Fibroblast of mammary gland (primary cell): ENCODE measurements around the gene PDRG1.

ENCODE experiments used
- DNase-seq: peaks from one replicate; pipeline ENCODE4 v3.0.0-alpha.2; 2010; ENCODE audit warnings: low read depth
- H3K4me3 ChIP-seq: 2 replicates; pipeline ENCODE4 v1.5.1; 2011; ENCODE audit warnings: low read depth, mild to moderate bottlenecking, low read length, moderate library complexity; ENCODE audit not compliant: control insufficient read depth
- TF ChIP-seq, protein P1 (sequence below): conservative IDR thresholded peaks from 2 replicates; pipeline ENCODE4 v1.5.1; 2011; ENCODE audit warnings: low read depth, low read length, inconsistent platforms; ENCODE audit not compliant: control insufficient read depth, insufficient read depth

PDRG1 gene

DNA sequence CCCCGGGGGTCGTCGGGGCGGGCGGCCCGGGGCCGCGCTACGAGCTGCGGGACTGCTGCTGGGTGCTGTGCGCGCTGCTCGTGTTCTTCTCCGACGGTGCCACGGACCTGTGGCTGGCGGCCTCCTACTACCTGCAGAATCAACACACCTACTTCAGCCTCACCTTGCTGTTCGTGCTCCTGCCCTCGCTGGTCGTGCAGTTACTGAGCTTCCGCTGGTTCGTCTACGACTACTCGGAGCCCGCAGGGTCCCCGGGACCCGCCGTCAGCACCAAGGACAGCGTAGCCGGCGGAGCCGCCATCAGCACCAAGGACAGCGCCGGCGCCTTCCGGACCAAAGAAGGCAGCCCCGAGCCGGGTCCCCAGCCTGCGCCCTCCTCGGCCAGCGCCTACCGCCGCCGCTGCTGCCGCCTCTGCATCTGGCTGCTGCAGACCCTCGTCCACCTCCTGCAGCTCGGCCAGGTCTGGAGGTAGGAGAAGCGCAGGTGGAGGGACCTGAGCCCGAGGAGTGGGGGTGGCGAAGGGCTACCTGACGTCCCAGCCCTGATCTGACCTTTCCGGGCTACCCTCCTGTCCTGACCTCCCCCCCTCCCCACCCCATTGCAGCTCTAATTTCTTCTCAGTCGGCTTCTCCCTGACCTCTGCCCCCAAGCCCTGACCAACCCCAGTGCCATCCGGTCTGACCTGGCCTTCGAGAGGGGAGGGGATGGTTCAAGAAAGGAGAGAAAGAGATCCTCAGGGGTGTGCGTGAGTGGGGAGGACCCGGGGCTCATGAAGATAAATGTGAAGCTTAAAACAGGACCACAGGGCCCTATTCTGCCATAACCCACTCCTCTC is 16.7 kb upstream of the PDRG1 start:
- TF ChIP-seq, protein P1, sequence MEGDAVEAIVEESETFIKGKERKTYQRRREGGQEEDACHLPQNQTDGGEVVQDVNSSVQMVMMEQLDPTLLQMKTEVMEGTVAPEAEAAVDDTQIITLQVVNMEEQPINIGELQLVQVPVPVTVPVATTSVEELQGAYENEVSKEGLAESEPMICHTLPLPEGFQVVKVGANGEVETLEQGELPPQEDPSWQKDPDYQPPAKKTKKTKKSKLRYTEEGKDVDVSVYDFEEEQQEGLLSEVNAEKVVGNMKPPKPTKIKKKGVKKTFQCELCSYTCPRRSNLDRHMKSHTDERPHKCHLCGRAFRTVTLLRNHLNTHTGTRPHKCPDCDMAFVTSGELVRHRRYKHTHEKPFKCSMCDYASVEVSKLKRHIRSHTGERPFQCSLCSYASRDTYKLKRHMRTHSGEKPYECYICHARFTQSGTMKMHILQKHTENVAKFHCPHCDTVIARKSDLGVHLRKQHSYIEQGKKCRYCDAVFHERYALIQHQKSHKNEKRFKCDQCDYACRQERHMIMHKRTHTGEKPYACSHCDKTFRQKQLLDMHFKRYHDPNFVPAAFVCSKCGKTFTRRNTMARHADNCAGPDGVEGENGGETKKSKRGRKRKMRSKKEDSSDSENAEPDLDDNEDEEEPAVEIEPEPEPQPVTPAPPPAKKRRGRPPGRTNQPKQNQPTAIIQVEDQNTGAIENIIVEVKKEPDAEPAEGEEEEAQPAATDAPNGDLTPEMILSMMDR, result no peak
- peak; percentile 41 for DNase-seq
- H3K4me3 ChIP-seq, result no peak overlapping the region

DNA sequence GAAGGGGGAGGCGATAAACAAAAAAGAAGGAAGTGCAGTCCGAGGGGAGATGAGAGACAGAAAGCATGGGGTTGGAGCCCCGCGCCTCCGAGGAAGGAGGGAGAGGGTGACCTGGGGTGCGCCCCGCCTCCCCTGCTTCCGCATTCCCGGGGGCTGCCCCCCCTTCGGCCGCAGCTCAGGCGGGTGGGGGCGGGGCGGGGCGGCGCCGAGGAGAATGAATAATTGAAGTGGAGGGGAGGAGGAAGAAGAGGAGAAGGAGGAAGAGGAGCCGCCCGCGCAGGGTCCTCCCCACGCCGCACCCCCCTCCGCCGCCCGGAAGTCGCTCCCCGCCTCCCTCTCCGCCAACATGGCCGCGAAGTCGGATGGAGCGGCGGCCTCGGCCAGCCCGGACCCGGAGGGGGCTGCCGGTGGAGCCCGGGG is 16.0 kb upstream of the PDRG1 start, which contains the start of gene XKR7:
Gene XKR7, plus strand, starts transcription at position 322 of the 420 bp plus-strand sequence. Its CDS starts 25 bp downstream, at position 347.
- TF ChIP-seq, protein P1, result no peak
- no peak within 1 kb of the TSS for H3K4me3 ChIP-seq
- no peak for DNase-seq

DNA sequence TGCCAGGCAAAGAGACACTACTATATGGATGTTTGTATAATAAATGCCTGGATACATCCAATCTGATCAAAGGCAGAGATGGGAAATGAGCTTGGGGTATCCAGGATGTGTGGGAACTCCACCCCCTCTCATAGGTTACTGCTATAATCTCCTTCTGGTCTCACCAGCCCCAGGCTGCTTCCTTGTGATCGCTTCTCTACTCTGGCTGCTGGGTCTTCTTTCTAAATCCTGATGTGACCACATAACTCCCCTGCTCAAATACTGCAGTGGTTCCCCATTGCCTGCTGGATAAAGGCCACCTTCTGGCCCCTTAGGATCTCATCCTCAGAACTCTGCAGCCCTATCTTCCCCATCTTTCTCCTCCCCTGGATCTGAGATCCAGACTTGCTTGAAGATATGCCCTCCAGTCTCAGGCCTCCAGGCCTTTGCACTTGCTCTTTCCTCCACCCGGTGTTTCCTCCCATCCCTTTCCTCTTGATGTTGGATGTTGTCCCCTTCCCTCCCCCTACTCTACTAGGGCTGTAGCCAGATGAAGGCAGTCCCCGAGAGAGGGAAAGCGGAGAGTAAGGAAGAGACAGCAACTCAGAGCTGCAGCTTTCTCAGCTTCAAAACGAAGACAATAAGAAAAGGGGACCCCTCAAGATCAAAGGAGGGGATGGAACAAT is 15.3 kb upstream of the PDRG1 start:
- H3K4me3 ChIP-seq, result no peak overlapping the region
- TF ChIP-seq, protein P1, result no peak
- DNase-seq, result no peak

DNA sequence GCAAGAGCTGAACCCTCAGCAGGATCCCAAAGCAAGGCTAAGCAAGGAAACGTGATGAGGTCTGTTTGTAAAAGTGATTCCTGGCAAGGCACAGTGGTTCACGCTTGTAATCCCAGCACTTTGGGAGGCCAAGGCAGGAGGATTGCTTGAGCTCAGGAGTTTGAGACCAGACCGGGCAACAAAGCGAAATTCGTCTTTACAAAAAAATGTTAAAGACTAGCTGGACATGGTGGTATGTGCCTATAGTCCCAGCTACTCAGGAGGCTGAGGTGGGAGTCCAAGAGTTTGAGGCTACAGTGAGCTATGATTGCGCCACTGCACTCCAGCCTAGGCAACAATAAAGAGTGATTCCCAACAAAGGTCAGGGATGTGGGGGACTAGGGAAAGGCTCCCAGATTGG is 12.0 kb upstream of the PDRG1 start:
- no peak for DNase-seq
- H3K4me3 ChIP-seq, result no peak overlapping the region
- TF ChIP-seq, protein P1, result no peak

DNA sequence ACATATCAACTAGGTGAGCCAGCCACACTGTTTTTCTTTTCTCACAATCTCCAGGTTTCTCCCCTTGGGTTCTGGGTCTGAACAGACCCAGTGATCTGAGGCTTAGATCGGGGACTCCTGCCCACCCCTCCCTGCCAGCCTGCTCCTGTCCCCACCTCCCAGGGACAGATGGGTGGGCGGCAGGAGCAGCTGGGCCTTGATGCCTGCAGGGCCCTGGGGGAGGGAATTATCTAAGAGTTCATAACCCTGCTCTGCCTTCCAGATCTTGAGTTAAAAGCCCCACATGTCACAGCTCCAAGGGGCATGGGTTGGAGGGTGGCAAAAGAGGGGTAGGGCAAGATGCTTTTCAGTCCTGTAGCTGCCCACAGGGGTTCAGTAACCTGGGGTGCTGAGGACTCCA is 10.9 kb upstream of the PDRG1 start:
- H3K4me3 ChIP-seq, result no peak overlapping the region
- TF ChIP-seq, protein P1, result no peak
- DNase-seq, result no peak

DNA sequence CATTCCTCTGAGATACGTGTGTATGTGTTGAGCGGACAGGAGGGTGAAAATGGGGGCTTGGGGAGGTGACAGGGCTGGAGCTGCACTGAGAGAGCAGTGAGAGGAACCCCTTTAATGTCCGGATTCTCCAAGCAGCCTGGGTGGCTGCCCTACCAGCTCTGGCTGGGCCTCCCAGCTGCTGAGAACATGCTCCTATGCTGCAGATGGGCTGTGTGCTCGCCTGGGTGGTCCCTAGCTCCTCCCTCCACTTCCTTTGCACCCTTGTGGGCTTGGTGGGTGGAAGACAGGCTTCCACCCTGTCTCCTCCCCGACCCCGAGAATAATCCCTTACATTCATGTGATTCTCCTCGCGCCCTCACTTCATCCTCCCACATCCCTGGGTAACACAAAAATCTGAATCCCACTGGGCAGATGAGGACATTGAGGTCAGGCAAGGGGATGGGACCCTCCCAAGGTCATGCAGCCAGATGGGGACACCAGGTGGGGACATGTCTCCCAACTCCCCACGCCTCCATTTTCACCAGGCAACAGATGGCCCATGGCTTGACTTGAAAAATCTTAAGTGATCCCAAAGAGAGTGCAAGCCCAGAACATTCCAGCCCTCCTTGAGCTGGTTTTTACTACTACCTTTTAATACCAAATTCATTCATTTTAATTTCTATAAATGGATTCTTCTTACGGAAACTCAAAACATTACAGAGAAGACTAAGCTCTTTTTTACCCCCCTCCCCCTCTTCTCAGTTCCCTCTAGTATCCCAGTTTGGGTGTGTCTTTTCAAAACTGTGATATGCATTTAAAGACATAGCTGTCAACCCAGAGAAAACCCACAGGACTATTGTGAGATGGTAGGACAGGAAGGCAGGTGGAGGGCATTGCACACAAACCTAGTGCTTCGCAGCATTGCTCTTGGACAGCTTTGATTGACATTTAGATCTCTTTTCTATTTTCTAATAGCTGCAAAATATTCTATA is 5.0 kb upstream of the PDRG1 start:
- DNase-seq, result no peak
- TF ChIP-seq, protein P1, result no peak
- H3K4me3 ChIP-seq, result no peak overlapping the region
